Activated T-cell treated with anti-CD3 and anti-CD28 coated beads, Interleukin-2, amount 50 U/mL, for 72 hours (primary cell): ENCODE measurements around the gene ELFN2. TPM values are rescaled to one million over a fixed set of nuclear protein-coding genes. Genes with fewer than 3 reads are reported as not detected.

ENCODE experiments used
- ATAC-seq, 2 donors: fragments of 150-1000 bp; cut with Tn5 transposase; replicated peaks in 1 of 2; 2 replicates each; pipeline ENCODE4 v1.10.0; 2021; ENCODE audit warnings: moderate library complexity in 2 of 2, mild to moderate bottlenecking in 1 of 2
- DNase-seq, 2 donors: peaks; one replicate each; pipeline ENCODE4 v3.0.0; 2021 to 2022; ENCODE audit warnings: mixed read lengths in 1 of 2
- H3K27ac Mint-ChIP-seq: one replicate; pipeline ENCODE4 v1.8.0; 2022; ENCODE audit warnings: mild to moderate bottlenecking, moderate library complexity, mixed read lengths
- H3K27me3 Mint-ChIP-seq: one replicate; pipeline ENCODE4 v1.8.0; 2022; ENCODE audit warnings: low read depth, mixed read lengths
- H3K36me3 Mint-ChIP-seq, 2 donors: one replicate each; pipeline ENCODE4 v1.8.0; 2022; ENCODE audit warnings: mixed read lengths in 2 of 2, mild to moderate bottlenecking in 1 of 2; ENCODE audit not compliant: insufficient read depth in 2 of 2
- H3K4me1 Mint-ChIP-seq: one replicate; pipeline ENCODE4 v1.8.0; 2022; ENCODE audit warnings: low read depth, mixed read lengths
- H3K4me3 Mint-ChIP-seq, 2 donors: one replicate each; pipeline ENCODE4 v1.8.0; 2022; ENCODE audit warnings: mild to moderate bottlenecking in 2 of 2, mixed read lengths in 2 of 2, moderate library complexity in 2 of 2
- H3K9me3 Mint-ChIP-seq, 2 donors: one replicate each; pipeline ENCODE4 v1.8.0; 2022; ENCODE audit warnings: mixed read lengths in 2 of 2
- total RNA-seq, 2 donors: library from RNA; stranded (reverse); gene quantifications; one replicate each; pipeline ENCODE4 v1.2.3, GENCODE V29; 2022

ELFN2 gene
- total RNA-seq, 2 donors from 2014 or later, result 0.58 to 0.62 TPM

- H3K4me1 Mint-ChIP-seq, result peaks cover 30% of the 10 kb centered on the region
- DNase-seq (no peak), ATAC-seq (no peak)
- no peaks in the 10 kb centered on the region for H3K9me3 Mint-ChIP-seq
- H3K36me3 Mint-ChIP-seq, result no peaks in the 10 kb centered on the region
- H3K27ac Mint-ChIP-seq, result peak overlapping the region; percentile 56
- H3K27me3 Mint-ChIP-seq, result peaks cover 11% of the 10 kb centered on the region
- no peak overlapping the region for H3K4me3 Mint-ChIP-seq
Measured at GRCh38 chr22:37318364-37319109, 108.7 kb downstream of the ELFN2 start.

Other genes starting within 250 kb of the ELFN2 start
- 10 to 100 TPM; 22.7 to 30.0 TPM for gene C1QTNF6, start 239.2 kb downstream of the ELFN2 start, total RNA-seq
- 10 to 100 TPM in 1 of 2 donors, 1 to 10 TPM in 1; 10.0 to 14.6 TPM for gene SSTR3, start 215.0 kb downstream of the ELFN2 start, total RNA-seq
- gene RAC2, start 183.2 kb downstream of the ELFN2 start, total RNA-seq, result 100 to 1,000 TPM; 620 to 681 TPM
- gene CYTH4, start 145.0 kb downstream of the ELFN2 start, total RNA-seq, result 10 to 100 TPM; 71.9 to 87.5 TPM
- 100 to 1,000 TPM in 1 of 2 donors, 10 to 100 TPM in 1; 94.0 to 116 TPM for gene MFNG, start 58.9 kb upstream of the ELFN2 start, total RNA-seq
- under 1 TPM in 1 of 2 donors, not detected in 1; 0.25 TPM for gene CARD10, start 91.9 kb upstream of the ELFN2 start, total RNA-seq
- 1 to 10 TPM; 4.0 to 4.6 TPM for gene CDC42EP1, start 133.0 kb upstream of the ELFN2 start, total RNA-seq
- gene LGALS2, start 152.6 kb upstream of the ELFN2 start, total RNA-seq, result not detected
- gene GGA1, start 181.4 kb upstream of the ELFN2 start, total RNA-seq, result 10 to 100 TPM; 81.5 to 96.2 TPM
- 100 to 1,000 TPM in 1 of 2 donors, 10 to 100 TPM in 1; 99.0 to 103 TPM for gene SH3BP1, start 212.2 kb upstream of the ELFN2 start, total RNA-seq
- 10 to 100 TPM; 14.8 to 17.2 TPM for gene PDXP, start 231.2 kb upstream of the ELFN2 start, total RNA-seq
- 100 to 1,000 TPM; 303 to 803 TPM for gene LGALS1, start 248.2 kb upstream of the ELFN2 start, total RNA-seq